Limb (tissue), 2 donors: ENCODE results near the gene ZNRF4.
"Not testable (repeated sequence)": the region's sequence is repeated elsewhere in the genome, so short reads cannot be mapped to it uniquely, and the experiment has no call there.

Source experiments
- DNase-seq, 2 donors: peaks; one replicate each; pipeline ENCODE4 v3.0.0-alpha.2; 2016; ENCODE audit errors: extremely low spot score in 2 of 2

The ZNRF4 gene

GRCh38 chr19:5472286-5472685 lies 17.1 kb downstream of the ZNRF4 start:
- no peak for DNase-seq

GRCh38 chr19:5473646-5474045 lies 18.4 kb downstream of the ZNRF4 start:
- DNase-seq, result no peak

- DNase-seq, result no peak
Observed at GRCh38 chr19:5477451-5478215, 22.4 kb downstream of the ZNRF4 start.

GRCh38 chr19:5478241-5478924 lies 23.2 kb downstream of the ZNRF4 start:
- DNase-seq, result peak in 1 of 2 donors; percentile 56

- DNase-seq, result no peak
Observed at GRCh38 chr19:5478925-5479588, 23.8 kb downstream of the ZNRF4 start.

- peak in 1 of 2 donors; percentile 50 for DNase-seq
Observed at GRCh38 chr19:5479958-5480357, 24.7 kb downstream of the ZNRF4 start.

- DNase-seq, result no peak
Observed at GRCh38 chr19:5480427-5480836, 25.2 kb downstream of the ZNRF4 start.

GRCh38 chr19:5481957-5482356 lies 26.7 kb downstream of the ZNRF4 start:
- DNase-seq, result no peak

- peak; percentile 34 to 76 for DNase-seq
Observed at GRCh38 chr19:5484398-5485285, 29.4 kb downstream of the ZNRF4 start.

- DNase-seq, result no peak
Observed at GRCh38 chr19:5485286-5485636, 30.0 kb downstream of the ZNRF4 start.

- DNase-seq, result not testable (repeated sequence)
Observed at GRCh38 chr19:5485658-5486057, 30.4 kb downstream of the ZNRF4 start.

GRCh38 chr19:5487222-5487621 lies 32.0 kb downstream of the ZNRF4 start:
- no peak for DNase-seq

GRCh38 chr19:5489551-5489950 lies 34.3 kb downstream of the ZNRF4 start:
- DNase-seq, result no peak

- no peak for DNase-seq
Observed at GRCh38 chr19:5491565-5491964, 36.3 kb downstream of the ZNRF4 start.

GRCh38 chr19:5492281-5492634 lies 37.0 kb downstream of the ZNRF4 start:
- DNase-seq, result no peak

- peak in 1 of 2 donors; percentile 56 for DNase-seq
Observed at GRCh38 chr19:5492635-5493409, 37.6 kb downstream of the ZNRF4 start.

- no peak for DNase-seq
Observed at GRCh38 chr19:5494773-5495172, 39.6 kb downstream of the ZNRF4 start.

- no peak for DNase-seq
Observed at GRCh38 chr19:5495792-5496191, 40.6 kb downstream of the ZNRF4 start.

GRCh38 chr19:5497297-5497696 lies 42.1 kb downstream of the ZNRF4 start:
- DNase-seq, result no peak

- peak in 1 of 2 donors; percentile 56 for DNase-seq
Observed at GRCh38 chr19:5498830-5499550, 43.8 kb downstream of the ZNRF4 start.
